MV-4-11 (cell line): ENCODE data around the gene CRLF1.

Experiments used
- DNase-seq: peaks from one replicate; lab custom pipeline; 2025; lab: John Stamatoyannopoulos, UW

Gene CRLF1

DNA sequence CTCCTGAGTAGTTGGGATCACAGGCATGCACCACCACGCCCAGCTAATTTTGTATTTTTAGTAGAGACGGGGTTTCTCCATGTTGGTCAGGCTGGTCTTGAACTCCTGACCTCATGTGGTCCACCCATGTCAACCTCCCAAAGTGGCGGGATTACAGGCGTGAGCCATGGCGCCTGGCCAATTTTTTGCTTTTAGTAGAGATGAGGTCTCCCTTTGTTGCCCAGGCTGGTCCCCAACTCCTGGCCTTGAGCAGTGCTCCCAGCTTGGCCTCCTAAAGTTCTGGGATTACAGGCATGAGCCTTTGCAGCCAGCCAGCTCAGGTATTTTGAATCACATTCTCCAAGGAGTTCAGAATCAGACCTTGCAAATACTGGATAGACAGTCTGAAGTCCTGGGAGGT is 13.9 kb downstream of the CRLF1 start:
- peak; percentile 28 for DNase-seq

DNA sequence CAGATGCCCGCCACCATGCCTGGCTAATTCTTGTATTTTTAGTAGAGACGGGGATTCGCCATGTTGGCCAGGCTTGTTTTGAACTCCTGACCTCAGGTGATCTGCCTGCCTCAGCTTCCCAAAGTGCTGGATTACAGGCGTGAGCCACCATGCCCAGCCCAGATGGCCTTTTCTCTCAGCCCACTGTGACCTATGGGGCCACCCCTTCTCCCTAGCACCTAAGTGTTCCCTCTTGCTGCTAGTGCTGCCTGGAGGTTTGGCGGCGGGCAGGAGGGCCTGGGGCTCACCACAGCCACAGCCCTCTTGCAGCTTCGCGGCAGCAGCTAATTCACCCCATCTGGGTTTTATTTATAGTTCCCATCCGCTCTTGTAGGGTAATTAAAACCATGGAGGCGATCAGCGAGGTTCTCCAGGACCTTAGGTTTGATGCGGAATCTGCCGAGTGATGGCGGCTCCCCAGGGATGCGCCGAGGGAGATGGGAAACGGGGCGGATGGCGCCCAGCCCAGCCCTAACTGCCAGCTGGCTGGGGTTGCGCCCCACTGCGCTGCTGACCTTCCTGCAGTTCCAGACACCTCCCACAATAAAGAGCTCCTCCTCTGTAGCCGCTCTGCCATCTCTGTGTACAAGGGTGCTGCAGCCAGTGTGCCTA is 14.7 kb downstream of the CRLF1 start:
- peak; percentile 33 for DNase-seq

DNA sequence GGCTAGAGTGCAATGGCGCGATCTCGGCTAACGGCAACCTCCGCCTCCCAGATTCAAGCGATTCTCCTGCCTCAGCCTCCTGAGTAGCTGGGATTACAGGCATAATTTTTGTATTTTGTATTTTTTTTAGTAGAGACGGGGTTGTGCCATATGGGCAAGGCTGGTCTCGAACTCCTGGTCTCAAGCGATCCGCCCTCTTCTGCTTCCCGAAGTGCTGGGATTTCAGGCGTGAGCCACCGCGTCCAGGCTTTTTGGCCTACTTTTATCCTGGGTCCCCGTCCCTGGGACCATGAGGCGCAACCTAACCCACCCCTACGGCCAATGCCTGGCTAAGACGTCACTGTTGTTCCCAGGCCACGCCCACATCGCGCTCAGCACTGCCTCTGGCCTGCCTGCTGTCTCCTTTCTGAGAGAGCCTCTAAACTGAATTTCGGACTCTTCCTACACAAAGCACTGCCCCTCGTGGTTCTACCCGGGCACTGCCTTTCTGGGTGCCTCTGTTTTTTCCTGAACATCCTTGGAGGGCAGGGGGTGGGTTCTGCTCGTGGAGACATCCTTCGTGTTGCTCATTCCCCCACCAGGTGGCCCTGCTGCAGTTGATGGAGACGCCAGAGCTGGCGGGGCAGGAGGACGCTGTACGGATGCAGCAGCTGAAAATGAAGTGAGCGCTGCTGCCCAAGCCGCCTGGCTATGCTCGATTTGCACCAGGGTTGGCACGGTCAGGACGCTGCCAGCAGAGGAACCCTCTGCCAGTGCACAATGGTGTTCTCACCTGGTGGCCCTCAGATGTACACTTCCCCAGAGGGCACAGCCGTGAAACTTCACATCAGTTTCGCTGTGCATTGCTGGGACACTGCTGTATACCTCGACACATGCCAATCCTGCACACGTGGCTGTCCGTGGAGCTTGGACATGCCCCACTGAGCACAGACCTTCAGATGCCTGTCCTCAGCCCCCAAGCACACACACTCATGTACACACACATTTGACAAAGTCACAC is 16.0 kb downstream of the CRLF1 start:
- DNase-seq: no peak

DNA sequence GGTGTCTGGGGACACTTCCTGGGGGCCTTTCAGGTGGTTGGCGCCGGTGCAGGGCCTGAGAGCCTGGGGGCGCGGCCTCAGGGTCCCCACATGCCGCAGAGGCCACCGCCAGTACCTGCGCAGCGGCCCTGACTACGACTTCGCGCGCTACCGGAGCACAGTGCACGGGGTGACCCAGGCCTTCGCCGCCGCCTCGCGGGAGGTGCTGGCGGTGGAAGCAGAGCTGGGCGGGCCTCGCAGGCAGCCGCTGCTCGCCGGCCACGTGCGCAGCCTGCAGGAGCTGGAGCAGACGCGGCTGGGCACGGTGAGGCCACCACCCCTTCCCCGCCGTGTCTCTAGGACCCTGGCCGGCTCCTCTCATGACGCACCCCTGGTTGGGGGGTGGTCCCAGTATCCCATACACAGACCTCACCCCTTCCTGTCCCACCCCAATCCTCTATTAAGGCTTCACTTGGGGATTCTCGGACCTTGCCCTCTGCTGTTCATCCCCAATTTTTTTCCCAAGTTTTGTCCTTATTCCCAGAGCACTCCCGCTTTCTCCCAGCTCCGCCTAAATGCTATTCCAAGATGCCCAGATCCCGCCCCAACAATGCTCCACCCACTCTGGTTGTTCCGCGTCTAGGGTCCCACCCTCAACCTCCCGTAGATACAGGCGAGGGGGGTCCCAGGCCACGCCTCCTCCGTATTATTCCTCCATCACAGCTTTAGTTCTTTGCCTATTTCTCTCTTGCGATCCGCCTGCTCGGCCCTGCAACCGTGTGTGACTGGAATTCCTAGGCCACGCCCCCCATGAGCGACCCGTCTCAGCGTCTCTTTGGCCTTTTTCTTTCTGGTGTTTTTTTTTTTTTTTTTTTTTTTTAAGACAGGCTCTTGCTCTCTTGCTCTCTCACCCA is 17.0 kb downstream of the CRLF1 start:
- DNase-seq: peak; percentile 64

DNA sequence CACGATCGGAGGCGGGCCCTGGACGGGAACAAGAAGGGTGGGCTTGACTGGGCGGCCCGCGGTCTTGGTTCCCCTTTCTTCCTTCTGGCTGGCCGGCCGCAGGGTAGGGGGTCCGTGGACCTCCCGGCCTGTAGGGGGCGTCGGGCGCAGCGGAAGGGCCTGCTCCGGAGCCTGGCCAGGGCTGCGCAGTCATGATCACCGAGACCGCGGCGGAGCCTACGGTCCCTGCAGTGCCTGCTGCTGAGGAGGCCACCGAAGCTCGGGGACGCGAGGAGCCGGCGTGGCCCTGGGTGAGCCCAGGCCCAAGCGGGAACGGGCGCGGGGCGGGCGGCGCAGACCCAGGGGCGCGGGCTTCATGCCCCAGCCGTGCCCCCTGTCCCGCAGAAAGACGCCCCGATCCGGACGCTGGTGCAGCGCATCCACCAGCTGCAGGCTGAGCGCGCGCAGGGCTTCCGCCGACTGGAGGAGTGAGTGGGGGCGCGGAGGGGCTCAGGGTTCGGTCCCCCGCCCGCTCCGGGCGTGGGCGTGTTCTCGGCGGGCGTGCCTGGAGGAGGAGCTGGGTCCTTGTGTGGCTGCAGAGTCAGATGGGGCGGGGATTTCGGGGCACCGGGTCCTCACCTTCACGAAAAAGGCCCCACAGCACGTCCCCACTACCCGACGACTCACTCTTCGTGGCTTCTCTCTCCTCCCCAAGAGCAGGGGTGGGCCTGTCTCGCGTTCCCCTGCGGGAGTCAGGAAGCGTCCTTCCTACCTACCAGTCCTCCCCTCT is 17.8 kb downstream of the CRLF1 start, which contains the start of gene REX1BD:
REX1BD (plus strand) TSS at position 188 of the 769 bp plus-strand sequence; CDS start at position 192, 4 bp downstream.
- peak; percentile 92 for DNase-seq

DNA sequence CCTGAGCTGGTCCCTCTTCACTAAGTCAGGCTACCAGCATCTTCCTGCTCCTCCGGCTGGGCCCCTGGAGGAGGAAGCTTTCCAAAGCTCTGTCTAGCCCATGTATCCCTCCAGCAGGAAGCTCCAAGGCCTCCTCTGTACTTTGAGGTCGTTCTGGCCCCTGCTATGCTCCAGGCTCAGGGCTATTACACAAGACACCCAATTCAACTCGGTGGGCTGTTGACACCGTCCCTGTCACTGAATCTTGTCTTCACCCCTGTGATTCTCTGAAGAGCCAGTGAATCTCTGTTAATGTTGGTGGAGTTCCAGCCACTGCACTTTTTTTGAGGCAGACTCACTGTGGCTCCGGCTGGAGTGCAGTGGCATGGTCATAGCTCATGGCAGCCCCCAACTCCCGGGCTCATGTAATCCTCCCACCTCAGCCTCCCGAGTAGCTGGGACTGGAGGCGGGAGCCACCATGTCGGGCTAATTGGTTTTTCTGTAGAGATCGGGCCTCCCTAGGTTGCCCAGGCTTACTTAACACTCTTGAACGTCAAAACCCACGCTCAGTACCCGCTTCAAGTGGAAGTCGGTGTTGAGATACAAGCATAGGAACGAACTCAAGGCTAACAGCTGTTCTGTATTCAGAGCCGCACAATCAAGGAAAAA is 18.5 kb downstream of the CRLF1 start:
- DNase-seq: peak; percentile 52

DNA sequence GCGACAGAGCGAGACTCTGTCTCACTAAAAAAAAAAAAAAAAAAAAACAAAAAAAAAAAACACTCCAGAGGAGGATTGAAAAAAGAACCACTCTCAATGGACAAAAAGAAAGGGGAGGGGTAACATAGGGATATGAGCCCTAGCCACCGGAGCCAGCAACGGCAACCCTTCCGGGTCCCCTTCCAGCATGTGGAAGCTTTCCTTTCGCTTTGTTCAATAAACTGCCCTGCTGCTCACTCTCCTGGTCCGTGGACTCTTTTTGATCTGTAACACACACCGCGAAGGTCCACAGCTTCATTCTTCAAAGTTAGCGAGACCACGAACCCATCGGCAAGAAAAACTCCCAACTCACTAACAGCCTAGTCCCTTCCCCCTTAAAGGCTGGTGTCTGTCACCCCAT is 19.0 kb downstream of the CRLF1 start:
- no peak for DNase-seq

DNA sequence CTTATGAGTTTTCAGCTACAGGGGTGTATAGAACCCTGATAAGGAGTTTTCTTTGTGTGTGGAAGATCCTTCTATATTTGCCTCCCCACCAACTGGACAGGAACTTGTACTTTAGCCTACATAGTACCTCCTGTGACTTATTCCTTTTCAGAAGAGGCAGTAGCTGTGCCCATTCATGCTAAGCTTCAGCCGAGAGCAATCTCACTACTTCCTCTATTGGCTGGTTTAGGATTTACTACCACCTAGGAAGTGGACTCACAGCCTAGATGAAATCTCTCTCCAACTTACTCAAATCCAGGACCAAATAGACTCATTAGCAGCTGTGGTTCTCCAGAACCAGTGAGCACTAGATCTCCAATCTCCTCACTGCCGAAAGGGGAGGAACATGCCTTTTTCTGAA is 20.3 kb downstream of the CRLF1 start:
- DNase-seq: peak; percentile 86

DNA sequence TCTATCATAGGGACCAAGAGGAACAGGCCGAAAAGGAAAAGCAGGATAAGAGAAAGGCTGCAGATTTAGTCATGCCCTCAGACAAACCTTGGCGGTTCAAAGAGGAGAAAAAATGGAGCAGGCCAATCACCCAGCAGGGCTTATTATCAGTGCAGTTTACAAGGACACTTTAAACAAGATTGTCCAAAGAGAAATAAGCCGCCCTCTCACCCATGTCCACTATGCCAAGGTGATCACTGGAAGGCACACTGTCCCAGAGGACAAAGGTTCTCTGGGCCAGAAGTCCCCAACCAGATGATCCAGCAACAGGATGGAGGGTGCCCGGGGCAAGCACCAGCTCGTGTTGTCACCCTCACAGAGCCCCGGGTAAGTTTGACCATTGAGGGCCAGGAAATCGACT is 26.3 kb downstream of the CRLF1 start:
- no peak for DNase-seq

DNA sequence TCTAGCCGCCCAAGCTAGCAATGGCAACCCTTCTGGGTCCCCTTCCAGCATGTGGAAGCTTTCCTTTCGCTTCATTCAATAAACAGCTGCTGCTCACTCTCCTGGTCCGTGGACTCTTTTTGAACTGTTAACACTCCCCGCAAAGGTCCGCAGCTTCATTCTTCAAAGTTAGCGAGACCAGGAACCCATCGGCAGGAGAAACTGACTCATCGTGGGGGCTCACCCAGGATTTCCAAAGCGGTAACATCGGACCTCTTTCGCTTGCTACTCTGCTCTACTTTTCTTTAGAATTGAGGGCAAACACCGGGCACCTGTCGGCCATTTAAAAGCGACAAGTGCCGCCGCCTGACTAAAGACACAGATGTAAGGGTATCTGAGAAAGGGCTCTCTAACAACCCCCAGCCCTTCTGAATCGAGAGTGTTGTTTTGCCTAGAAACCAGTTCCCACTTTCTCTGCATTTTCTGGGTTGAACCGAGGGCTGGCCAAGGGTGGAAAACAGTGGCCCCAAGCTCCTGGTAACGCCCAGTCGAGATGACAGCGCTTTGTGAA is 29.2 kb downstream of the CRLF1 start:
- no peak for DNase-seq

DNA sequence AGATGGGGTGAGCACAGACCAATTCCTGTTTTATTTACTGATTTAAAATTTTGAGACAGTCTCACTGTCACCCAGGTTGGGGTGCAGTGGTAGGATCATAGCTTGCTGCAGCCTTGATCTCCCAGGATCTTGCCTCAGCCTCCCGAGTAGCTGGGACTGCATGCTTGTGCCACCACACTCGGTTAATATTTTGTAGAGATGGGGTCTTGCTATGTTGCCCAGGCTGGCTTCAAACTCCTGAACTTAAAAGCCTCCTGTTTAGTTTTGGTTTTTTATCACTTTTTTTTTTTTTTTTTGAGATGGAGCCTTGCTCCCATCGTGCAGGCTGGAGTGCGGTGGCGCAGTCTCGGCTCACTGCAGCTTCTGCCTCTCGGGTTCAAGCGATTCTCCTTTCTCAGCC is 30.2 kb downstream of the CRLF1 start:
- no peak for DNase-seq

DNA sequence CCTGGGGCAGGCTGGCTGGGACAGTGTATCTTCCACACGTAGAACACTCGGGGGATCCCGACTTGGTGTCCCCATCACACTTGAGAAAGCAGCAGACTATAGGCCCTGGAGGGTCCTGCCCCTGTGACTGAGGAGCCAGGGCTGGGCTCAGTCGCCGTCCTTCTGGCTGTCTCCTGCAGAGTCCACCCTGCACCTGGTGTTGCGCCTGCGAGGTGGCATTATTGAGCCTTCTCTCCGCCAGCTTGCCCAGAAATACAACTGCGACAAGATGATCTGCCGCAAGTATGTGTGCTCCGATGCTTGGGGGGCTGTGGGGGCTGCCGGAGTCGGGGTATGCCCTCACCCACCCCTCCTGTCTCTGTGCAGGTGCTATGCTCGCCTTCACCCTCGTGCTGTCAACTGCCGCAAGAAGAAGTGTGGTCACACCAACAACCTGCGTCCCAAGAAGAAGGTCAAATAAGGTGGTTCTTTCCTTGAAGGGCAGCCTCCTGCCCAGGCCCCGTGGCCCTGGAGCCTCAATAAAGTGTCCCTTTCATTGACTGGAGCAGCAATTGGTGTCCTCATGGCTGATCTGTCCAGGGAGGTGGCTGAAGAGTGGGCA is 31.8 kb downstream of the CRLF1 start:
- no peak for DNase-seq

DNA sequence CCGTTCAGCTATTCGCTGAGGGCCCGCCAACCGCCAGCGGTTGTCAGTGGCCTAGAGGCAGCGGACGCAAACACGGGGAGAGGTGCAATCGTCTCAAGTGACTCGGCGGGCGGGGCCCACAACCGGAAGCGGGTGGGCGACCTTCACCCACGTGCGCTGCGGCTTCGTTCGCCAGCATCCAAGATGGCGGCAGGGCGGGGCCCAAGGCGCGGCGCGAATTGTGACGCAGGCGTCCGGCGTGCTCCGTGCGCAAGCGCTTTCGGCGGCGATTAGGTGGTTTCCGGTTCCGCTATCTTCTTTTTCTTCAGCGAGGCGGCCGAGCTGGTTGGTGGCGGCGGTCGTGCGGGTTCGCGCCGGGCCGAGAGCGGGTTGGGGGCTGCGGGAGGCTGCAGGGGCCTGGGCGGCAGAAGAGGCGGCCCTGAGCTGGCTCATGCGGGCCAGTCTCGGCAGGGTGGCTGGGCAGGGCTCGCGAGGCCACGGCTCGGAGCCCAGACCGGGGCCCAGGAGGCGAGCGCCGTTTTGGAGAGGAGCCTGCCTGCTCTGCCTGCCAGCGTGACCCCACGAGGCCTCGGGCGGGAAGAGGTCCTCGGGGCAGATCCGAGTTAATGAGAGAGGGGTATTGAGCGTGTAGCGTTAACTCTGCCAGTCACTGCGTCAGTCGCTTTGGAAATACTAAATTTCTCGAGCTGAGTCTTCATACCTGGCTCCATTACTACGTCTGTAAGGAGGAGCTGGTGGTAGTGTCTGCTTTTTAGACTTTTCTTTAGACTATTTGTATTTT is 34.8 kb downstream of the CRLF1 start, which contains the start of gene UBA52:
UBA52 (plus strand) TSS at position 294 of the 781 bp plus-strand sequence. CDS start 1,444 bp downstream, outside the sequence.
- peak; percentile 99 for DNase-seq

DNA sequence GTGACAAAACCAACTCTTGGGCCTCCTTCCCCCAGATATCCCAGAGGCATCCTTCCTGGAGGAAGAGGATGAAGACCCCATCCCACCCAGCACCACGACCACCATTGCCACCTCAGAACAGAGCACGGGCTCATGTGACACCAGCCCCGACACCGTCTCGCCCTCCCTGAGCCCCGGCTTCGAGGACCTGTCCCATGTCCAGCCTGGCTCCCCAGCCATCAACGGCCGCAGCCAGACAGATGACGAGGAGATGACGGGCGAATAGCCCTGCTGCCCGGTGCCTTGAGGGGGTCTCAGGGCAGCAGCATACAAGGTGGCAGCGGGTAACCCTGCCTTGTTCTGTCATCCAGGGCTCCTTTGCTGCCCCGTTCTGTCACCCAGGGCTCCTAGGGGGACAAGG is 38.2 kb downstream of the CRLF1 start:
- no peak for DNase-seq

DNA sequence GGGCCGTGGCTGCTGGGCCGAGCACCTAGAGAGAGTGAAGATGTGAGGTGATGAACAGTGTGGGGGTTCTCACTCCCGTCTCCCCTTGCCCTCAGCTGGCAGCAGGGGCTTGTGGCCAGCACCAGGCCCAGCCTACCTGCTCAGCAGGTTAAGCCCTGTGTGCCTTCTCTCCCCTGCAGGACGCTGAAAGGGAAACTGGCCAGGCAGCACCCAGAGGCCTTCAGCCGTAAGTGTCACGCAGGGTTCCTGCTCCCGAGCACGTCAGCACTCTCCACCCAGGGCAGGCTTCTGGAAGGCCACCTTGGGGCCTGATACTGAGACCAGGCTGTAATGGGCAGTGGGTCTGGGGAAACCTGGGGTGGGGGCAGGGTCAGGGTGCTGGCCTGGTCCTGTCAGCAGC is 39.6 kb downstream of the CRLF1 start:
- no peak for DNase-seq

DNA sequence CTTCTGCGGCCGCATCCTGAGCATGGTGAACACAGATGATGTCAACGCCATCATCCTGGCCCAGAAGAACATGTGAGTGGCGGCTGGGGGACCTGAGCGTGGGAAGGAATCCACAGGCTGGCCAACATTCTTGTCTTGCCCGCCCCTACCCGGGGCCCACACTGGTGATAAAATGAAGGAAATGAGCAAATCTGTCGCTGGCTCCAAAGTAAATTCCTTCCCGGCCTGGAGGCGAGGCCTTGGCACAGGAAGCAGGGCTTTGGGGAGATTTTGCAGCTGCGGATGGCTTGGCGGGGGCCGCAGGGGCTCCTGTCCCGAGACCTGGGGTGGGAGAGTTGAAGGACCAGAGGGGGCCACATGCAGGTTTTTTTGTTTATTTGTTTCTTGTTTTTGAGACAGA is 44.5 kb downstream of the CRLF1 start:
- DNase-seq: no peak

DNA sequence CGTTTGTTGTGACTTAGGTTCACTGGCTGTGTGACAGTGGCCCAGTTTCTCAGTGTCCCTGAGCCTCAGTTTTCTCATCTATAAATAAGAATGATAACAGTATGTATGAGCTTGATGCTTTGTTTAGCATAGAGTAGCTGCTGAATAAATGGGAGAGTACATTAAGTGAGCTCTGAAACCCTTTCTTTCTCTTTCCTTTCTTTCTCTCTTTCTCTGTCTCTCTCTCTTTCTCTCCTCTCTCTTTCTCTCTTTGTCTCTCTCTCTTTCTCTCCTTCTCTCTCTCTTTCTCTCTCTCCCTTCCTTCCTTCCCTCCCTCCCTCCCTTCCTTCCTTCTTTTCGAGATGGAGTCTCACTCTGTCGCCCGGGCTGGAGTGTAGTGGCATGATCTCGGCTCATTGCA is 46.9 kb downstream of the CRLF1 start:
- no peak for DNase-seq

DNA sequence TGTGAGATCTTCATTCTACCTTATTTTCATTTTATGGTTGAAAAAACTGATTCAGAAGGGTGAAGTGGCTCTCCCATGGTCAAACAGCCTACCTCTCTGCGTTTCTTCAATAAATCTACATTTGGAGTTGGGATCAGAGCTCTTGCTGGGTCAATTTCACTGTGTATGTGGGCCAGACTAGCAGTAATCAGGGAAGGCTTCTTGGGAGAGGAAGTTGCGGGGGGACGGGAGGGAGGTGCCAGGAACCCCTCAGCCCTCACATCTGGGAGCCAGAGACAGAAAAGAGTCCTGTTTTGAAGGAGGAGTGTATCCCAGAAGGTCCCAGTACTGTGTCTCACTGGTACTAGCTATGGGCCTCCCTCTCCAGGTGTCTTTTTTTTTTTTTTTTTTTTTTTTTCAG is 48.0 kb downstream of the CRLF1 start:
- no peak for DNase-seq

DNA sequence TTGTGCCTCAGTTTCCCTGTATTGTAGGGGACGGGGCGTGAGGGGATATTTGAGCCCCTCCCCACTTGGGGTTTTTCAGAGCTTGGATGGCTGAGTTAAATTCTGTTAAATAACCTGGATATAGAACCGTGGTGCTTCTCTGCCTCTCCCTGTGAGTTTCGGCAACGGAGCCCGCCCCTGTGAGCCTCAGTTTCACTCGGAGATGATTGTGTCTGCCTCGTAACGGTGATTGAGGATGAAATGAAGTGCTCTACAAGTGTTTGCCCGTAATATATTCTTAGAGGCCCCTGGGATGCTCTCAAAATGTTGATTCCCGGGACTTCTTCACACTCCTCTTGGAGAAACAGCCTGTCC is 48.4 kb downstream of the CRLF1 start:
- no peak for DNase-seq
